HepG2 (cell line): ENCODE results near the gene YTHDF1. TPM values are rescaled to one million over a fixed set of nuclear protein-coding genes. Genes with fewer than 3 reads are reported as not detected.

Source experiments
- ADNP ChIP-seq: sonication (generic); formaldehyde crosslinking; IDR thresholded peaks from 2 replicates; pipeline ENCODE4 v1.4.0; 2020; ENCODE audit warnings: missing genetic modification reagents
- ATF5 ChIP-seq: sonication (generic); formaldehyde crosslinking; IDR thresholded peaks from 2 replicates; pipeline ENCODE4 v1.4.0; 2020; ENCODE audit warnings: mild to moderate bottlenecking, low read depth, missing genetic modification reagents
- CBFB ChIP-seq: sonication (generic); formaldehyde crosslinking; IDR thresholded peaks from 2 replicates; pipeline ENCODE4 v1.4.0; 2020; ENCODE audit warnings: missing genetic modification reagents
- EZH2 ChIP-seq: conservative IDR thresholded peaks from 2 replicates; pipeline ENCODE4 v1.6.1; 2012; ENCODE audit warnings: mild to moderate bottlenecking, low read depth, low read length, moderate library complexity
- GABPA ChIP-seq, 2 experiments: IDR thresholded peaks; 2 replicates each; pipeline ENCODE4 v1.6.1; 2011 to 2016; ENCODE audit warnings: low read depth in 2 of 2, low read length in 1 of 2, missing biosample characterization in 1 of 2, missing genetic modification characterization in 1 of 2
- GPBP1L1 ChIP-seq: sonication (generic); formaldehyde crosslinking; IDR thresholded peaks from 2 replicates; pipeline ENCODE4 v1.5.0; 2020; ENCODE audit warnings: mild to moderate bottlenecking, missing genetic modification reagents
- HDAC2 ChIP-seq: sonication (generic); formaldehyde crosslinking; IDR thresholded peaks from 2 replicates; pipeline ENCODE4 v1.4.0; 2020; ENCODE audit warnings: missing genetic modification reagents
- JUNB ChIP-seq: sonication (generic); formaldehyde crosslinking; IDR thresholded peaks from 2 replicates; pipeline ENCODE4 v1.8.0; 2022; ENCODE audit warnings: missing genetic modification reagents, mild to moderate bottlenecking, borderline replicate concordance
- MAFG ChIP-seq: sonication (generic); formaldehyde crosslinking; IDR thresholded peaks from 2 replicates; pipeline ENCODE4 v1.5.1; 2020; ENCODE audit warnings: mild to moderate bottlenecking, missing genetic modification reagents
- MYNN ChIP-seq: sonication (generic); formaldehyde crosslinking; IDR thresholded peaks from 2 replicates; pipeline ENCODE4 v1.4.0; 2020; ENCODE audit warnings: mild to moderate bottlenecking, low read depth, missing genetic modification reagents
- PAF1 ChIP-seq: IDR thresholded peaks from 2 replicates; pipeline ENCODE4 v1.6.1; 2016; ENCODE audit warnings: missing genetic modification reagents, missing compliant biosample characterization
- STAT5B ChIP-seq: sonication (generic); formaldehyde crosslinking; IDR thresholded peaks from 2 replicates; pipeline ENCODE4 v1.4.0; 2020; ENCODE audit warnings: missing genetic modification reagents
- THAP11 ChIP-seq: IDR thresholded peaks from 2 replicates; pipeline ENCODE4 v1.6.1; 2016; ENCODE audit warnings: missing biosample characterization, missing genetic modification reagents
- ZMAT3 ChIP-seq: sonication (generic); formaldehyde crosslinking; conservative IDR thresholded peaks from 2 replicates; pipeline ENCODE4 v1.7.0; 2021; ENCODE audit warnings: missing genetic modification reagents
- ZMYM2 ChIP-seq: sonication (generic); formaldehyde crosslinking; IDR thresholded peaks from 2 replicates; pipeline ENCODE4 v1.8.0; 2022; ENCODE audit warnings: mild to moderate bottlenecking, missing genetic modification reagents
- ZNF563 ChIP-seq: sonication (generic); formaldehyde crosslinking; IDR thresholded peaks from 2 replicates; pipeline ENCODE4 v1.8.0; 2022; ENCODE audit warnings: mild to moderate bottlenecking, moderate library complexity, missing genetic modification reagents
- ZNF781 ChIP-seq: sonication (generic); formaldehyde crosslinking; IDR thresholded peaks from 2 replicates; pipeline ENCODE4 v1.5.1; 2020; ENCODE audit warnings: borderline replicate concordance, mild to moderate bottlenecking, missing genetic modification reagents; ENCODE audit errors: not compliant biosample characterization
- polyA plus RNA-seq, 8 experiments: library from polyadenylated mRNA; depleted of rRNA in 3 of 8; stranded (reverse) in 7 of 8; unstranded in 1 of 8; fragments of >200 nt; fragmentation: Illumina TruSeq in 4 of 8; extraction: Trizol in 4 of 8; gene quantifications; 2 replicates each; pipeline versions ENCODE4 v1.2.1 to v1.2.3, GENCODE V29; 2011 to 2016; ENCODE audit warnings: low read depth in 4 of 8, missing spikeins in 1 of 8, mixed read lengths in 1 of 8; ENCODE audit not compliant: insufficient read depth in 1 of 8
- total RNA-seq, 5 experiments: library from RNA; depleted of rRNA; stranded (reverse); fragments of >200 nt; fragmentation: Illumina TruSeq; extraction: Trizol; gene quantifications; 2 replicates each; pipeline ENCODE4 v1.2.3, GENCODE V29; 2016; ENCODE audit warnings: low read depth in 1 of 5
- TF ChIP-seq, protein P1 (sequence below): sonication (generic); formaldehyde crosslinking; IDR thresholded peaks from 2 replicates; pipeline ENCODE4 v1.4.0; 2020; ENCODE audit warnings: mild to moderate bottlenecking, missing genetic modification reagents
- TF ChIP-seq, protein P2 (sequence below): sonication (generic); formaldehyde crosslinking; IDR thresholded peaks from 2 replicates; pipeline ENCODE4 v1.5.0; 2020; ENCODE audit warnings: mild to moderate bottlenecking, missing genetic modification reagents, borderline replicate concordance

Gene YTHDF1
- total and polyA plus RNA-seq, 2 of the 13 experiments (the other 11 are each of a cell fraction or from before 2014, with no cell fraction given) = 34.5 to 37.7 TPM

GRCh38 chr20:63261060-63261794 is 45.3 kb upstream of the YTHDF1 start (continued):
- peak; percentile 85 for TF ChIP-seq EZH2
- no peak for TF ChIP-seq GPBP1L1 (CRISPR knock-in tag)
- no peak for TF ChIP-seq MYNN (CRISPR knock-in tag)
- TF ChIP-seq JUNB (CRISPR knock-in tag) = no peak
- no peak for TF ChIP-seq THAP11 (CRISPR knock-in tag)
- TF ChIP-seq ZNF563 = 0 out of 2 replicates have a peak, but pooled peaks have one; percentile 19
- no peak for TF ChIP-seq PAF1
- no peak for TF ChIP-seq ZMYM2
- TF ChIP-seq ATF5 (CRISPR knock-in tag) = no peak
- TF ChIP-seq ADNP (CRISPR knock-in tag) = no peak
- peak; percentile 13; the same call in 1 of the 2 replicates for TF ChIP-seq CBFB (CRISPR knock-in tag)
- TF ChIP-seq HDAC2 (CRISPR knock-in tag) = no peak
- TF ChIP-seq MAFG = no peak
- TF ChIP-seq, protein P1, sequence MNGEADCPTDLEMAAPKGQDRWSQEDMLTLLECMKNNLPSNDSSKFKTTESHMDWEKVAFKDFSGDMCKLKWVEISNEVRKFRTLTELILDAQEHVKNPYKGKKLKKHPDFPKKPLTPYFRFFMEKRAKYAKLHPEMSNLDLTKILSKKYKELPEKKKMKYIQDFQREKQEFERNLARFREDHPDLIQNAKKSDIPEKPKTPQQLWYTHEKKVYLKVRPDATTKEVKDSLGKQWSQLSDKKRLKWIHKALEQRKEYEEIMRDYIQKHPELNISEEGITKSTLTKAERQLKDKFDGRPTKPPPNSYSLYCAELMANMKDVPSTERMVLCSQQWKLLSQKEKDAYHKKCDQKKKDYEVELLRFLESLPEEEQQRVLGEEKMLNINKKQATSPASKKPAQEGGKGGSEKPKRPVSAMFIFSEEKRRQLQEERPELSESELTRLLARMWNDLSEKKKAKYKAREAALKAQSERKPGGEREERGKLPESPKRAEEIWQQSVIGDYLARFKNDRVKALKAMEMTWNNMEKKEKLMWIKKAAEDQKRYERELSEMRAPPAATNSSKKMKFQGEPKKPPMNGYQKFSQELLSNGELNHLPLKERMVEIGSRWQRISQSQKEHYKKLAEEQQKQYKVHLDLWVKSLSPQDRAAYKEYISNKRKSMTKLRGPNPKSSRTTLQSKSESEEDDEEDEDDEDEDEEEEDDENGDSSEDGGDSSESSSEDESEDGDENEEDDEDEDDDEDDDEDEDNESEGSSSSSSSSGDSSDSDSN (CRISPR knock-in tag) = no peak
- no peak for TF ChIP-seq ZNF781 (CRISPR knock-in tag)
- TF ChIP-seq GABPA (IDR thresholded peaks at IDR 0.05; ENCODE audit: low read depth, low read length) = no peak
- TF ChIP-seq GABPA (CRISPR knock-in tag; IDR thresholded peaks at IDR 0.05; ENCODE audit: low read depth) = no peak
- TF ChIP-seq STAT5B (CRISPR knock-in tag) = no peak
- TF ChIP-seq ZMAT3 = no peak
- TF ChIP-seq, protein P2, sequence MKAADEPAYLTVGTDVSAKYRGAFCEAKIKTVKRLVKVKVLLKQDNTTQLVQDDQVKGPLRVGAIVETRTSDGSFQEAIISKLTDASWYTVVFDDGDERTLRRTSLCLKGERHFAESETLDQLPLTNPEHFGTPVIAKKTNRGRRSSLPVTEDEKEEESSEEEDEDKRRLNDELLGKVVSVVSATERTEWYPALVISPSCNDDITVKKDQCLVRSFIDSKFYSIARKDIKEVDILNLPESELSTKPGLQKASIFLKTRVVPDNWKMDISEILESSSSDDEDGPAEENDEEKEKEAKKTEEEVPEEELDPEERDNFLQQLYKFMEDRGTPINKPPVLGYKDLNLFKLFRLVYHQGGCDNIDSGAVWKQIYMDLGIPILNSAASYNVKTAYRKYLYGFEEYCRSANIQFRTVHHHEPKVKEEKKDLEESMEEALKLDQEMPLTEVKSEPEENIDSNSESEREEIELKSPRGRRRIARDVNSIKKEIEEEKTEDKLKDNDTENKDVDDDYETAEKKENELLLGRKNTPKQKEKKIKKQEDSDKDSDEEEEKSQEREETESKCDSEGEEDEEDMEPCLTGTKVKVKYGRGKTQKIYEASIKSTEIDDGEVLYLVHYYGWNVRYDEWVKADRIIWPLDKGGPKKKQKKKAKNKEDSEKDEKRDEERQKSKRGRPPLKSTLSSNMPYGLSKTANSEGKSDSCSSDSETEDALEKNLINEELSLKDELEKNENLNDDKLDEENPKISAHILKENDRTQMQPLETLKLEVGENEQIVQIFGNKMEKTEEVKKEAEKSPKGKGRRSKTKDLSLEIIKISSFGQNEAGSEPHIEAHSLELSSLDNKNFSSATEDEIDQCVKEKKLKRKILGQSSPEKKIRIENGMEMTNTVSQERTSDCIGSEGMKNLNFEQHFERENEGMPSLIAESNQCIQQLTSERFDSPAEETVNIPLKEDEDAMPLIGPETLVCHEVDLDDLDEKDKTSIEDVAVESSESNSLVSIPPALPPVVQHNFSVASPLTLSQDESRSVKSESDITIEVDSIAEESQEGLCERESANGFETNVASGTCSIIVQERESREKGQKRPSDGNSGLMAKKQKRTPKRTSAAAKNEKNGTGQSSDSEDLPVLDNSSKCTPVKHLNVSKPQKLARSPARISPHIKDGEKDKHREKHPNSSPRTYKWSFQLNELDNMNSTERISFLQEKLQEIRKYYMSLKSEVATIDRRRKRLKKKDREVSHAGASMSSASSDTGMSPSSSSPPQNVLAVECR = peak; percentile 55; the same call in 1 of the 2 replicates
